Measurements from ENCODE around the gene MTARC1. TPM values are rescaled to one million over a fixed set of nuclear protein-coding genes. Genes with fewer than 3 reads are reported as not detected.

The MTARC1 gene
- total and polyA plus RNA-seq, 10 of the 15 experiments (the other 5 are each of a cell fraction or from before 2014, with no cell fraction given), result 0.23 to 1.5 (median 0.48) TPM

DNA sequence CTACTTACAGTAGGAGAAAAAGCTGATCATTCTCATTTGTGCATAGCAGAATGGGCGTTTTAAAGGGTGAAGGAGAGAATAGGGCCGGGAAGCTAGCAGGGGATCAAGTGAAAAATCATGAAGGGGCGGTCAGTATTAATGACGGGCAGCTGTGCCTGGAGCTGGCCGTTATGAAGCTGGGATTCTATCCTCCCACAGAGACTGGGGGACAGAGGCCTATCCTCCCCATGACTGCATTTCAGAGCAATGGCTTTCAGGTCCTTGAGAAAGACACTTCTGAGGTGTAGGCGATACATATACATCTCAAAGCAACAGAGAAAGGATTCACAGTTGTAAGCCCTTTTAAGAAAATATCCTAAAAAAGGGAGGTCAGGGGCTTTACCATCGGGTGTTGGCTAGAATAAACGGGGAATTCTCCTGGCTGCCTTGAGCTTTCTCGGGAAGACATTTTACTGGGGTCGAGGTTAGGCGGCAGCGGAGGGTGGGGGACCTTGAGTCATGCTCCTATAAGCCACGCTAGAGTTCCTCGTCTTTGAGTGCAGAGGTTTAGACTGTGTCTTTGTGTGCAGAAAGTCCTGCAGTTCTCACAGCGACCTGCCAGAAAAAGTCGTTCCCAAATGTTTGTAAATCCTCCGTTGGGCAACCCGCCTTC, 39.1 kb upstream of the MTARC1 start:
- Histone ChIP-seq H3K4me3 (no peak overlapping the region), H3K9ac (ENCODE audit: control insufficient read depth, insufficient read depth, low read length) (no peak overlapping the region), H3K27ac (ENCODE audit: control insufficient read depth, insufficient read depth) (no peak overlapping the region), H3K4me2 (ENCODE audit: control insufficient read depth, insufficient read depth) (peak overlapping the region; percentile 53; the same call in 1 of the 2 replicates), H3K79me2 (ENCODE audit: control insufficient read depth, insufficient read depth, low read length) (no peaks in the 10 kb centered on the region), H4K20me1 (ENCODE audit: control insufficient read depth, insufficient read depth) (no peaks in the 10 kb centered on the region), H2AFZ (ENCODE audit: control insufficient read depth, low read depth, low read length) (peak overlapping the region; percentile 17; the same call in 1 of the 2 replicates), H3K4me1 (ENCODE audit: control insufficient read depth, insufficient read depth, low read length) (no peaks in the 10 kb centered on the region), H3K9me3 (replicated peaks; ENCODE audit: control insufficient read depth, insufficient read depth, low read length) (no peaks in the 10 kb centered on the region), H3K27me3 (replicated peaks in 1 of 2; ENCODE audit: control insufficient read depth in 2 of 2, insufficient read depth in 2 of 2, low read length in 1 of 2) (peaks cover 2 to 10% of the 10 kb centered on the region in 2 experiments; a peak in 2 of 4 replicates), H3K36me3 (ENCODE audit: control insufficient read depth in 2 of 2, insufficient read depth in 2 of 2, low read length in 1 of 2) (no peaks in the 10 kb centered on the region)
- peak; percentile 32 for ATAC-seq
- 17% methylated on average over 18 of the region's 18 CpGs for WGBS (ENCODE audit: insufficient coverage, insufficient replicate concordance, low lambda C conversion rate, missing lambda C conversion rate)
- FAIRE-seq, result no peak
- no peak for DNase-seq (ENCODE audit: low read depth, low spot score)
- BruUV-seq (replicated peaks), result no TSS peak
- in situ Hi-C loops (cut with MboI) (no loop called here), intact Hi-C loops (cut with micrococcal nuclease; ENCODE audit: unreplicated experiment) (no loop called here)
- ChIA-PET SMC1A (ENCODE audit: uncharacterized antibody, unreplicated experiment) (interaction anchor here (1.3 to 2.2 kb wide), 2 partner anchors 10 to 16 kb away, joined by 6 to 7 read pairs; no protein-coding TSS in a partner anchor), CTCF (interaction anchor here (0.8 to 2.6 kb wide), 6 partner anchors 9 to 30 kb away, joined by 3 to 12 read pairs (median 4); no protein-coding TSS in a partner anchor), RAD21 (ENCODE audit: unreplicated experiment) (interaction anchor here (1.8 kb wide), 1 partner anchor 14 kb away, joined by 5 read pairs; no protein-coding TSS in a partner anchor), POLR2A (interaction anchor here (1.0 kb wide), 1 partner anchor 16 kb away, joined by 3 read pairs; no protein-coding TSS in a partner anchor)
- TF ChIP-seq WRNIP1 (IDR thresholded peaks at IDR 0.05; ENCODE audit: borderline replicate concordance, low read depth, low read length) (no peak), TCF3 (IDR thresholded peaks at IDR 0.05; ENCODE audit: borderline replicate concordance, insufficient read depth, low read depth, low read length) (no peak), CHD1 (IDR thresholded peaks at IDR 0.05; ENCODE audit: low read depth, low read length) (no peak), NFYA (IDR thresholded peaks at IDR 0.05; ENCODE audit: borderline replicate concordance, low read depth, low read length) (no peak), HDAC2 (IDR thresholded peaks at IDR 0.05) (no peak), STAT3 (IDR thresholded peaks at IDR 0.05; ENCODE audit: low read depth, low read length) (no peak), NFXL1 (IDR thresholded peaks at IDR 0.05; ENCODE audit: borderline replicate concordance) (no peak), POLR2A (IDR thresholded peaks at IDR 0.05; ENCODE audit: low read depth, low read length) (no peak), POU2F2 (IDR thresholded peaks at IDR 0.05; ENCODE audit: borderline replicate concordance, low read depth, low read length) (no peak), CEBPZ (IDR thresholded peaks at IDR 0.05; ENCODE audit: low read depth, low read length) (no peak), CBFB (IDR thresholded peaks at IDR 0.05; ENCODE audit: low read depth) (no peak), RUNX3 (IDR thresholded peaks at IDR 0.05; ENCODE audit: low read length) (no peak), KLF5 (IDR thresholded peaks at IDR 0.05; ENCODE audit: partially characterized antibody) (no peak)
- TF ChIP-seq, protein P1, sequence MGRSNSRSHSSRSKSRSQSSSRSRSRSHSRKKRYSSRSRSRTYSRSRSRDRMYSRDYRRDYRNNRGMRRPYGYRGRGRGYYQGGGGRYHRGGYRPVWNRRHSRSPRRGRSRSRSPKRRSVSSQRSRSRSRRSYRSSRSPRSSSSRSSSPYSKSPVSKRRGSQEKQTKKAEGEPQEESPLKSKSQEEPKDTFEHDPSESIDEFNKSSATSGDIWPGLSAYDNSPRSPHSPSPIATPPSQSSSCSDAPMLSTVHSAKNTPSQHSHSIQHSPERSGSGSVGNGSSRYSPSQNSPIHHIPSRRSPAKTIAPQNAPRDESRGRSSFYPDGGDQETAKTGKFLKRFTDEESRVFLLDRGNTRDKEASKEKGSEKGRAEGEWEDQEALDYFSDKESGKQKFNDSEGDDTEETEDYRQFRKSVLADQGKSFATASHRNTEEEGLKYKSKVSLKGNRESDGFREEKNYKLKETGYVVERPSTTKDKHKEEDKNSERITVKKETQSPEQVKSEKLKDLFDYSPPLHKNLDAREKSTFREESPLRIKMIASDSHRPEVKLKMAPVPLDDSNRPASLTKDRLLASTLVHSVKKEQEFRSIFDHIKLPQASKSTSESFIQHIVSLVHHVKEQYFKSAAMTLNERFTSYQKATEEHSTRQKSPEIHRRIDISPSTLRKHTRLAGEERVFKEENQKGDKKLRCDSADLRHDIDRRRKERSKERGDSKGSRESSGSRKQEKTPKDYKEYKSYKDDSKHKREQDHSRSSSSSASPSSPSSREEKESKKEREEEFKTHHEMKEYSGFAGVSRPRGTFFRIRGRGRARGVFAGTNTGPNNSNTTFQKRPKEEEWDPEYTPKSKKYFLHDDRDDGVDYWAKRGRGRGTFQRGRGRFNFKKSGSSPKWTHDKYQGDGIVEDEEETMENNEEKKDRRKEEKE (IDR thresholded peaks at IDR 0.05), result no peak
- TF ChIP-seq, protein P2, sequence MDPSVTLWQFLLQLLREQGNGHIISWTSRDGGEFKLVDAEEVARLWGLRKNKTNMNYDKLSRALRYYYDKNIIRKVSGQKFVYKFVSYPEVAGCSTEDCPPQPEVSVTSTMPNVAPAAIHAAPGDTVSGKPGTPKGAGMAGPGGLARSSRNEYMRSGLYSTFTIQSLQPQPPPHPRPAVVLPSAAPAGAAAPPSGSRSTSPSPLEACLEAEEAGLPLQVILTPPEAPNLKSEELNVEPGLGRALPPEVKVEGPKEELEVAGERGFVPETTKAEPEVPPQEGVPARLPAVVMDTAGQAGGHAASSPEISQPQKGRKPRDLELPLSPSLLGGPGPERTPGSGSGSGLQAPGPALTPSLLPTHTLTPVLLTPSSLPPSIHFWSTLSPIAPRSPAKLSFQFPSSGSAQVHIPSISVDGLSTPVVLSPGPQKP (IDR thresholded peaks at IDR 0.05; ENCODE audit: low read depth, low read length), result no peak
- TF ChIP-seq, protein P3, sequence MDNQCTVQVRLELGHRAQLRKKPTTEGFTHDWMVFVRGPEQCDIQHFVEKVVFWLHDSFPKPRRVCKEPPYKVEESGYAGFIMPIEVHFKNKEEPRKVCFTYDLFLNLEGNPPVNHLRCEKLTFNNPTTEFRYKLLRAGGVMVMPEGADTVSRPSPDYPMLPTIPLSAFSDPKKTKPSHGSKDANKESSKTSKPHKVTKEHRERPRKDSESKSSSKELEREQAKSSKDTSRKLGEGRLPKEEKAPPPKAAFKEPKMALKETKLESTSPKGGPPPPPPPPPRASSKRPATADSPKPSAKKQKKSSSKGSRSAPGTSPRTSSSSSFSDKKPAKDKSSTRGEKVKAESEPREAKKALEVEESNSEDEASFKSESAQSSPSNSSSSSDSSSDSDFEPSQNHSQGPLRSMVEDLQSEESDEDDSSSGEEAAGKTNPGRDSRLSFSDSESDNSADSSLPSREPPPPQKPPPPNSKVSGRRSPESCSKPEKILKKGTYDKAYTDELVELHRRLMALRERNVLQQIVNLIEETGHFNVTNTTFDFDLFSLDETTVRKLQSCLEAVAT (IDR thresholded peaks at IDR 0.05), result no peak

All from GM12878 (cell line).